Endometrial microvascular endothelial cells (primary cell): ENCODE measurements around the gene HSD11B2. TPM values are rescaled to one million over a fixed set of nuclear protein-coding genes. Genes with fewer than 3 reads are reported as not detected.

ENCODE experiments used
- in situ Hi-C: cut with HindIII; loops from 2 replicates; pipeline ENCODE4 v1.10.0; 2017; ENCODE audit warnings: low sequenced_read_pairs, low pct_unique_long_range_greater_than_20kb; ENCODE audit errors: inconsistent ontology term
- total RNA-seq: library from RNA; depleted of rRNA; stranded (reverse); fragments of >200 nt; gene quantifications from one replicate; pipeline ENCODE4 v1.2.3, GENCODE V29; 2015; ENCODE audit errors: inconsistent ontology term

Gene HSD11B2
- total RNA-seq, 1 donor from 2014 or later: not detected

DNA sequence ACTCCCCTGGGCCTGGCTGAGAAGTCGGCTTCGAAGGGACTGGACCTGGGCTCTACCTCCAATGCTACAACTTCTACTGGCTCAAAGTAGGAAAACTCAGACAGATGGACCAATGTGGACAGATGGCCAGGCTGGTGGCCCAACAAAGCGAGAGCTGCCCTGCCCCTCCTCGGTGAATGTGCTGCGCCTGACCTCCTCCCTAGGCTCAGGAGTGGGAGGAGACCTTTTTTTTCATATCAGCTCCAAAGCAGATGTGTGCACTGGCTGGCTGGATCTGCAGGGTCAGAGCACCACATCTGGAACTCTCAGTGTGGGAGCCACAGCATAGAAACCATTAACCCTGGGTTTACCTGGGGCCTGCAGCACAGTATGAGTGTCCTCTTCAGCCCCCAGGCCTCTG is 29.2 kb downstream of the HSD11B2 start:
- in situ Hi-C loops: no loop called here

DNA sequence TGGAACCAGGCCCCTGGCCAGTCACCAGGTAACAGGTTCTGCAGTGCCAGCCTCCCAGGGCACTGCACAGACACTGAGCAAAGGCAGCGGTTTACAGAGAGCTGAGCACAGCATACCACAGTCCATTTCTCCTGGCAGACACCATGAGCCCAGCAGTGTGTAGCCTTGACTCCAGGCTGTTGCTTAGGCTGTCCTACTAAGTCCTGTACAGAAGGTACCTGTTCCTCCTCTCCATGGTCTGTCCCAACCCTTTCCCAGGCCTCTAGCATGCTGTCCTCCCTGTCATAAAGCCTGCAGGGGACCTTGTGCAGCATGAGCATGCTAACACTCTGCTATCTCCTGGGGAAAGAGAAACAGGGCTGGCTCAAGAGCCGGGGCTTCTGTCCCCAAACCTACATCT is 30.0 kb downstream of the HSD11B2 start:
- in situ Hi-C loops: no loop called here

DNA sequence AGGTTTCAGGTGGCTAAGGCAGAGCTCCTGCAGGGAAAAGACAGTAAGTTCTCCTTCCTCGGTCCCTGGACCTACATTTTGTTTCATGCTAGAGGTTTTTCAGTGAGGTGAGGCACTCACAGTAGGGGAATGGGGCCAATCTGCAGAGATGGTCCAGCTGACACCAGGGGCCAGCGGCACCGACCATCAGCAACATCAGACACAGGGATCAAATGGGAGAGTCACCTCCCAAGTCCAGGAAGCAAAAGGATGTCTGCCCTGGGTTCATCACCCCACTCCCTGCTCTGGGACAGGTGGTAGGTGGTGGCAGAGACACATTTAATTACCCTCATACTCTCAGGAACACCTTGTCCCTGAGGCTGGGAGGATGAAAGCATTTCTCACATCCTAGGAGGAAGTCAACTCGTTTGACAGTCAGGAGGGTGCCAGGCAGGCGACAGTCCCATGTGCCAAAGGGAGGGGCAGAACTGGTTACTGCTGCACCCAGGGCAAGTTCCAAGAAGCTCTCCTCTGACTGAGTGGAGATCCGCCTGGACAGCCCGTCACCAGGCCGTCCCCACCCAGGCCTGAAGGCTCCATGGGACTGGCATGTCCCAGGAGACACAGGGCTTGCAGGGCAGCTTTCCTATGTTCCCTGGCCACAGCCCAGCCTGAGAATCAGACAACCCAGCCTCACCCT is 30.8 kb downstream of the HSD11B2 start:
- in situ Hi-C loops: no loop called here

DNA sequence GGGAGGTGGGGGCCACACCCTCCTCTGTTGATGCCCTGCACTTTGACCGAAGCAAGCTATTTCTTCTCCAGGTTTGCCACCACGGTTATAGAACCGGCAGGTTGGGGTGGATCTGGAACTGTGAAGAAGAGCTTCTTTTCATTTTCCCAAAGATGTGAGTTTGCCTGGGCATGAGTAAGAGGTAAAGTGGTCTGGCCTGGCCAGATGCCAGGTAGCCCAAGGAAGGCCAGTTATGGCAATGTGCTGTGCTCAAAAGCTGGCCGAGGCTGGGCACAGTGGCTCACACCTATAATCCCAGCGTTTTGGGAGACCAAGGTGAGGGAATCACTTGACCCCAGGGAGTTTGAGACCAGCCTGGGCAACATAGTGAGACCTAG is 31.3 kb downstream of the HSD11B2 start:
- in situ Hi-C loops: no loop called here

DNA sequence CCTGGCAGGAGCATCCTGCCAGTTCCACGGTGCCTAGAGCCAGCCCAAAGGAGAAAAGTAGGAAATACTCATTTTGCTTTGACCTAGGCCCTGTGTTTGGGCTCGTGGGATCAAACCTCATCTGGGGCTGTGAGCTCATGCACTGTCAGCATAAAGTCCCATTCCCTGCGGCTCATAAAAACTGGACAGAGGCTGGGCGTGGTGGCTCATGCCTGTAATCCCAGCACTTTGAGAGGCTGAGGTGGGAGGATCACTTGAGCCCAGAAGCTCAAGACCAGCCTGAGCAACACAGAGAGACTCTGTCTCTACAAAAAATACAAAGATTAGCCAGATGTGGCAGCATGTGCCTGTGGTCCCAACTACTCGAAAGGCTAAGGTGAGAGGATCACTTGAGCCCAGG is 32.1 kb downstream of the HSD11B2 start:
- in situ Hi-C loops: no loop called here

DNA sequence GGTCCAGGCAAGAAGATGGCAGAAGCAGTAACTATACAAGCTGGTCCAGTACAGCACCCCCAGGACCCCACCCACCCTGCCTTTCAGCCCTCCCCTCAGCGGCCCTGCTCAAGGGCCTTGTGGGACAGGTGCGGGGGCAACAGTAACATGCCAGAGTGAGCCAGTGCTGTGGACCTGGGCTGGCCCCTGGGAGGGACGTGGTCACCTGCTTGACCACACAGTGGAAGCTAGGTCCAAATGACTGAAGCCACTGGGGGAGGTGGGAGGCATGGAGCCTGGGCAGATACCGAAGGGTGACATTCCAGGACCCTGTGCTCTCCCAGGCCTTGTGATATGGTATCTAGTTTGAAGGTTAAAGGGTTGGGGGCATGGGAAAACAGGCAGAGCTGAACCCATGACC is 32.8 kb downstream of the HSD11B2 start:
- in situ Hi-C loops: no loop called here

DNA sequence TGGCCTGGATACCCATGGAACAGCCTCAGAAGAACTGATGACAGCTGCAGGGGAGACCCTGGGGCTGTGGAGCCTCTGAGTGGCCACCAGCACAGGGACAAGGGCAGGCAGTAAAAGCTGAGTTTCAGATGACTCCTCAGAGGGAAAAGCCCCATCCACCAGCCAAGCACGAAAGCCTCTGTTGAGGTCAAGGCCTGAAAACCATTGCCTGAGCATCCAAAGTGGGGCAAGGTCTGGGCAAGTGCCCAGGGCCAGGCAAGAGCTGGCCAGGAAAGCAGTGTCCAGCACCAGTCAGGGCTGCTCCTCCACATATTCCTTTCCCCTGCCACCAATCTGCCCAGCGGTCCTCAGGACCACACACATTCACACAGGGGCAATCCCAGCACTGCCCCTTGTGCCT is 33.6 kb downstream of the HSD11B2 start:
- in situ Hi-C loops: no loop called here

DNA sequence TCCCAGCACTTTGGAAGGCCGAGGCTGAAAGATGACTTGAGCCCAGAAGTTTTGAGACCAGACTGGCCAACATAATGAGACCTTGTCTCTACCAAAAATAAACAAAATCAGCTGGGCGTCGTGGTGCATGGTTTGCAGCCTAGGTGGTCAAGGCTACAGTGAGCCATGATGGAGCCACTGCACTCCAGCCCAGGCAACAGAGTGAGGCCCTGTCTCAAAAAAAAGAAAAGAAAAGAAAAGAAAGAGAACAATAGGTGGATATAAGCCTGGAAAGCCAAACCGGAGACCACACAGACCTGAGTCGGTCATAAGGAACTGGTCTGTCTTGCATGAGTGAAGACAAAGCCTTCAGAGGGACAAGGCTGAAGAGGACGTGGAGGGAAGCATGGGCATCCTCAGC is 35.7 kb downstream of the HSD11B2 start:
- in situ Hi-C loops: no loop called here

DNA sequence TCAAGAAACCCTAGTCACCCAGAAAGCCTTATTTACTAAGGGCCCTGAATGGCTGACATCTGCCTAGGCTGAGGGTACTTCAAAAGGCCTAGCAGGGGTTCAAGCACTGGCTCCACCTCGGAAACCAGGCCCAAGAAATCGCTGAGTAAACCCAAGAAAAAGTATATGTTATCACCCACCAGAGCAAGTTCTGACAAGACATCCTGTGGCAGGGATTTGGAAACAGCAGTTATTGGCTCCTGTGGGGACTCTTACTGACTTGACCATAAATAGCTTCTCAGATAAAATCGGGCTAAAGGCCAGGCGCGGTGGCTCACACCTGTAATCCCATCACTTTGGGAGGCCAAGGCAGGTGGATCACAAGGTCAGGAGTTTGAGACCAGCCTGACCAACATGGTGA is 37.8 kb downstream of the HSD11B2 start:
- in situ Hi-C loops: no loop called here

DNA sequence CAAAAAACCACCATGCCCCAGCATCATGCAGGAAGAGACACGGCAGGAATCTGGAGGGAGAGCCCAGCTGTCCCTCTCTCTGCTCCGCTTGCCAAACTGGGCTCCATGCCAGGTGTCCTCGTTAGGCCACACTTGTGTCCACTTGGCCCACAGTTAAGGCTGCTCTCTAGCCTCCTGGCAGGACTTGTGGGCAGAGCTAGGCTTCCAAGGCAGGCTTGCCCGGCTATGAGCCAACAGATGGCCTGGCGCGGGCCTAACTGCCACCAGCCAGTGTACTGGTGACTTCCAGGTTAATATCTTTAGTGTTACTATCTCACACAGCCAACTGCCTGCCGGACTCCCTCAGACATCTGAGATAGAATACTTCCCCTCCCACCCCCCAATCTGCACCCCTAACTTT is 39.4 kb downstream of the HSD11B2 start:
- in situ Hi-C loops: no loop called here

DNA sequence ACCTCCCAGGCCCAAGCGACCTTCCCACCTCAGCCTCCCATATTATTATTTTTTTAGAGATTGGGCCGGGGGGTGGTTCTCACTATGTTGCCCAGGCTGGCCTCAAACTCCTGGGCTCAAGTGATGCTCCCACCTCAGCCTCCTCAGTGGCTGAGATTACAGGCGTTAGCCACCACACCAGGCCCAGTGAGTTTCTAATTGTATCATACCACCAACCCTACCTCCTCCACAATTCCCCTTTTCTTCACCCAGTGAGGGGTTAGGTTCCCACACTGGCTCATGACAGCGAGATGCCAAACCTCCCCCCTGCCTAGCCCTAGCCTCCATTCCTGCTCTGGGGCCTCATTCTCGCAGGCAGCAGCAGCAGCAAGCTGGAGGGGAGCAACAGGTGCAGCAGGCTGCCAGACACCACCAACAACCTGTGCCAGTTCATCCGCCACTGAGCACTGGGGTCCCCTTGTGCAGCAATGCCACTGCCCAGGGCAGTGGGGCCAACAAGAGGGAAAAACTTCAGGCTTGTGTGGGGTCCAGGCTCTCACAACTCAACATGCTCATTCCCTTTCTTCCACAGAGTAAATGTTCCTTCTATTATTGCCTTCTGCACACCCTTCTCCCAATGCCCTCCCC is 41.0 kb downstream of the HSD11B2 start:
- in situ Hi-C loops: no loop called here

DNA sequence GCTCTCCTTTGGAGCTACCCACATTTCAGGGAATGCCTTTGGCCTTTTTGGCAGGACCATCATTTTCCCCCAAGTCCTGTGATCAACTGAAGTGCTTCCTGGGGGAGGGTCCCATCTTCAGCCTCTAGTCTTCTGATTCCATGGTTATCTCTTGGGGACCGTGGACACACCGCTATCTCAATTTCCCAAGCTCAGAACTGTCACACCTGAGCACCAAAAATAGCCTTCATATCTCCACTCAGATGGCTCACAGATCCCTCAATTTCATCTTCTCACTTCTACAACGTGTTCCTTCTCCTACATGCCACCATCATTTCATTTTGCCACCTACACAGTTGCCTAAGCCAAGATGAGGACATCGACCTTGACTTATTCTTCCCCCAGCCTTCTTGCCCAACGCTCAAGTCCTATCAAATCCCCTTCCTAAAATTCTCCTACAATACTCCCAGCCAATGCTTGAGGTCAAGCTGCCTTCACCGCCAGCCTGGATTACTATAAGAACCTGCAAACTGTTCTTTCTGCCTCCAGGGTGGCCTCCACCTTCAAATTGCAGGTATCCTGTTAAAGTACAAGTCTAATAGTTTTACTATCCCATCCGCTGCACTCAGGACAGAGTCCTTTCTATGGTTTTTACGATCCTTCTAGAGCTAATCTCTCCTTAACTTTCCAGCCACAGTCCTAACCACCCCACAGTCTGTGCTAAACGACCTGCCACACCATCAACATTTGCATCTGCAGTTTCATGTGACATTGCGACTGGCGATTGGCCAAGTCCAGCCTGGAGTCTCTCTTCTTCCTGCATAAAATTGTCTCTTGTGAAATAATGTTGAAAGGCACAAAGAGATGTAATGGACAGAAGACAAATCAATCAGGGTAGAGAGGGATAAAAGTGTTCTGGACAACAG is 43.9 kb downstream of the HSD11B2 start:
- in situ Hi-C loops: no loop called here

DNA sequence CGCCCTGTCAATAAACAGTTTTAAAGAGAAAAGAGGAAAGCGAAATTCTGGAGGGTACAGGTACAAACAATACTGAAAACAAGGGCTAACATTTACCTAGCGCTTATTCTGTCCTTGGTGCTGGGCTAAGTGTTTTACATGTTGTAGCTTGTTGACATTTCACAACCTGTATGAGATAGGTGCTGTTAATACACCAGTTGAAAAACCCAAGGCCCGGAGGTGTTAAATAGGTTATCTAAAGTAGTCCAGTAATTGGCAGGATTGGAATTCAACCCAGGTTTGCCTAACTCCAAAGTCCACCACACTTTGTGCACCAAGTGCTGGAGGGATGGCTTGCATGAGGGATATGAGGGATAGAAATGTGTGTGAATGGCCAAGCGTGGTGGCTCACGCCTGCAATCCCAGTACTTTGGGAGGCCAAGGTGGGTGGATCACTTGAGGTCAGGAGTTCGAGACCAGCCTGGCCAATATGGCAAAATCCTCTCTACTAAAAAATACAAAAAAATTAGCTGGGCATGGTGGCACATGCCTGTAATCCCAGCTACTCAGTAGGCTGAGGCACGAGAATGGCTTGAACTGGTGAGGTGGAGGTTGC is 47.1 kb downstream of the HSD11B2 start:
- in situ Hi-C loops: no loop called here

DNA sequence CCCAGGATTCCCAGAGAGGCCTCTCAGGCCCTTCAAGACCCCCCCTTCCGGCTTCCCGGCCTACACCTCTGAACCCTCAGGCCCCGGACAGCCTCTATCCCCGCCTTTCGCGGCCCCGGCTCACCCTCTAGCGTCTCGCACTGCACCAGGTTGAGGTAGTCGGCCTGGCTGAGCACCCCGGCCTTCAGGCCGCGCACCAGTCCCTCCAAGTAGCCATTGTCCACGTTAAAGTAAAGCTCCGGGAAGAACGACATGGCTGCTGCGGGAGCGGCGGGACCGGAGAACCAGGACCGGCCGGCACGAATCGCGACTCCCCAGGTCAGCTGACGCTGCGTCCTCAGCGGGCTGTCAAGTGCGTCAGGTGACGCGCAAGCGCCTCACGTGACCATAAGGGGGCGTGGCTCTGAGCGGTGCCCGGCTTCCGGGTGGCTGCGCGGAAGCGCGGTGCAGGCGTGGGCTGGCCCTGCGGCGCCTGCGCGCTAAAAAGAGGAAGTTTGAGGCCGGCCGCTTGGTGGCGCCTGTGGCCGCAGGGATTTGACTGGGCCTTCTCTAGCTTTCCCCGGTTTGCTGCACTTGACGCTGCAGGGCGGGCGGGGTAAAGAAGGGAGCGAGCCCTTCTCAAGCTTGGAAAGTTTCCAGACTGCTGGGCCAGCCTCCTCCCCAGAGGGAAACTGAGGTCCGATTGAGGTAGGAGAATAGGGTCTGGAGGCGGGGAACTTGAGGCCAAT is 50.1 kb downstream of the HSD11B2 start, which contains the start of gene ATP6V0D1:
ATP6V0D1 (minus strand) TSS at position 325 of the 728 bp plus-strand sequence; CDS start at position 254, 71 bp downstream.
- in situ Hi-C loops: no loop called here

DNA sequence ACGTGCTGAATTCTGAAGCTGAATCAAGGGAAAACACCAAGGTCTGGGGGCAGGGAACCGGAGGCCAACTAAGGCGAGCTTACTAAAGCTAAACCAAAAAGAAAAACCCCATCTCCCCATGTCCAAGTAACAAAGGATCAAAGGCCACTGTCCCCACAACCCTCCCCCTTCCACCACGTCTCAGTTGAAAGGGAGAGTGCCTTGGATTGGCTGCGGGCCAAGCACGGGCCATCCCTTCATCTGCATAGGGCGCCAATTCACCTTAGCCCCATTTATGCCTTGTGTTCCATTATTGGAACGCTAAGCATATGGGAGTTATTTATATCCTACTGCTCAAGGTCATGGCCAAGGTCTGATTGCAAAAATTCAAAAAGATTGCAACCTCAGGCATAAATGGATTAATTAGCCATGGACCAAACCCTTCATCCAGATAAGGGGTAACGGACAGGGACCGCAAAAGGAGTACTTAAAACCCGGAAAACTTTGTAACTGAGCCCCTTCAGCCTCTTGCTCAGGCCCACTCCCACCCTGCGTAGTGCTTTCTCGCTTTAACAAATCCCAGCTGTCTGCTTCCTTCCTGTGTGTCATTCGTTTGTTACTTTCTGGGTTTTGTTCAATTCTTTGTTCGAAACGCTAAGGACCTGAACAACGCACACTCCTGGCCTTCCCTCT is 50.8 kb downstream of the HSD11B2 start:
- in situ Hi-C loops: no loop called here

DNA sequence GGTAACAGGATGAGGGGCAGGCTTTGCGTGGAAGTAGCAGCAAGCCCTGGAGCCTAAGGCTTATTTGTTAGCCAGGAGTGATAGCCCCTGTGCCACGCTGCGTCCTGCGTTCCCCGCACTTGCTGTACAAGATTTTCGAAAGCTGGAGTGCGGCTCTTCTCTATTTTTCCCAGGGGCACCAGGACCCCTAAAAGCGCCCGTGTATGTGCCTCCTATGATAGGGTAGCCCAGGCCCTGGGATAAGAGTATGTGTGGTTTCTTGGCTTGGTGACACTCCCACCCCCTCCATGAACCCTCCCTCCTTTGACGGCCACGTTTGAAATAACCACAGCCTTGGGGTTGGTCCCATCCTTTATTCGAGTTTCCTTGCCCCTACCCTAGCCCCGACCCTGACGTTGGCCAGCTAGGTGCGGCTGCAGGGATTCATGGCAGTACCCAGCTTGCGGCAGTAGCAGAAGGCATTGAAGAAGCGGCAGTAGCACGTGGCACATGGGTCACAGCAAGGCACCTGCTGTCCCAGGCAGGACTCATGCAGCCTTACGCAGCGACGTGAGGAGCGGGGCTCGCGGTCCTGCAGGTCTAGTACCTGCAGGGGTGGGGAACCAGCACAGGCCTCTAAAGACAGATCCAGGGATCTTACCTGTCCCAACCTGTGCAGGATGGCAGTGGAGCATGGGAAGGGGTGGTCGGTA is 51.5 kb downstream of the HSD11B2 start:
- in situ Hi-C loops: no loop called here

DNA sequence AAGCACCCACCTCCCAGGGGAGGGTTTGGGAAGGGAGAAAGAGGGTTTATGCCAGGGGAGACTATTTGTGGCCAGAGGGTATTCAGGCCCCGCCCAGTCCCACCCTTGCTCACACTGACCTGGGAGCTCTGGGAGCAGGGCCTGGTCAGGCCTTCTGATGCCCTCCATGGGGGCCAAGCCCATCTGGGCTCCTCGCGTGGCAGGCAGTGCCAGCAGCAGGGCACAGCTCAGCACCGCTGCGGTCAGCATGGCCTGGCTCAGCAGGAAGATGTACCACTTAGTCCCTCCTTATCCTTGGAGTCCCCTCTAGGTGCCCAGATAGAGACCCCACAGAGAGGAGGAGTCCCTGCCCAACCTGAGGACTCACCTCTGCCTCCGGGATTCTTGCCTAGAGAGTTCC is 52.2 kb downstream of the HSD11B2 start, which contains the start of gene AGRP:
AGRP (minus strand) TSS at position 398 of the 400 bp plus-strand sequence; CDS start at position 249, 149 bp downstream.
- in situ Hi-C loops: no loop called here
